ENCODE results near the gene SSNA1.

The SSNA1 gene, protein sequence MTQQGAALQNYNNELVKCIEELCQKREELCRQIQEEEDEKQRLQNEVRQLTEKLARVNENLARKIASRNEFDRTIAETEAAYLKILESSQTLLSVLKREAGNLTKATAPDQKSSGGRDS

DNA sequence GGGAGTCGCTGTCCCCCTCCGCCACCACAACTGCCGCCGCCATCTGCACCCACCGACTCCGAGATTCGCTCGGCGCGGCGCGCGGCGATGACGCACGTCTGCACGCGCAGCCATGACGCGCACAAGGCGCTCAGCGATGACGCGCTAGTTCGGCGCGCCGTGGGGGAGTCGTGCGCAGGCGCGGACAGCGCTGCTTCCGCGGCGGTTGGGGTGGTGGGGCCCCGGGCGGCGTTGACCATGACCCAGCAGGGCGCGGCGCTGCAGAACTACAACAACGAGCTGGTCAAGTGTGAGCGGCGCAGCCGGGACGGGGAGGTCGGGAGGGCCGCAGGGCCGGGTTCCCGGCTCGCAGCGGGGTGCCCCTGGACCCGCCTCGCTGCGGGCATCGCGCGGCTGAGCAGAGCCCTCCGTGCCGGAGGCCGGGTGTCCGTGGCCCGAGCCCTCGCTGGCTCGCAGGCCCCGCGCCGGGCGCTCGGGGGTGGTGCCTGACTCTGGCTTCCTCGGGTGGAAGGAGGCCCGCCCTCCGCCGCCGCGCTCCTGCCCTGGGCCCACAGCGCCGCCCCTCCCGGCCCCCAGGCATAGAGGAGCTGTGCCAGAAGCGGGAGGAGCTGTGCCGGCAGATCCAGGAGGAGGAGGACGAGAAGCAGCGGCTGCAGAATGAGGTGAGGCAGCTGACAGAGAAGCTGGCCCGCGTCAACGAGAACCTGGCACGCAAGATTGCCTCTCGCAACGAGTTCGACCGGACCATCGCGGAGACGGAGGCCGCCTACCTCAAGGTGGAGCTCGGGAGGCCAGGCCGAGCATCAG, at the start of gene SSNA1, which contains the start of gene ANAPC2:
Gene SSNA1, plus strand, starts transcription at position 187 of the 807 bp plus-strand sequence. Its CDS starts 51 bp downstream, at position 238.
Gene ANAPC2, minus strand, starts transcription at position 71 of the 807 bp plus-strand sequence. Its CDS starts 28 bp downstream, at position 43.
- Mint-ChIP-seq H3K36me3 (no peaks in the 10 kb centered on the region), H3K27me3 (no peaks in the 10 kb centered on the region), H3K9me3 (ENCODE audit: low read depth) (no peaks in the 10 kb centered on the region), H3K4me1 (ENCODE audit: low read depth) (peaks cover 22% of the 10 kb centered on the region), H3K4me3 (peak within 1 kb of the TSS; percentile 96), H3K27ac (peak within 1 kb of the TSS; percentile 92)

DNA sequence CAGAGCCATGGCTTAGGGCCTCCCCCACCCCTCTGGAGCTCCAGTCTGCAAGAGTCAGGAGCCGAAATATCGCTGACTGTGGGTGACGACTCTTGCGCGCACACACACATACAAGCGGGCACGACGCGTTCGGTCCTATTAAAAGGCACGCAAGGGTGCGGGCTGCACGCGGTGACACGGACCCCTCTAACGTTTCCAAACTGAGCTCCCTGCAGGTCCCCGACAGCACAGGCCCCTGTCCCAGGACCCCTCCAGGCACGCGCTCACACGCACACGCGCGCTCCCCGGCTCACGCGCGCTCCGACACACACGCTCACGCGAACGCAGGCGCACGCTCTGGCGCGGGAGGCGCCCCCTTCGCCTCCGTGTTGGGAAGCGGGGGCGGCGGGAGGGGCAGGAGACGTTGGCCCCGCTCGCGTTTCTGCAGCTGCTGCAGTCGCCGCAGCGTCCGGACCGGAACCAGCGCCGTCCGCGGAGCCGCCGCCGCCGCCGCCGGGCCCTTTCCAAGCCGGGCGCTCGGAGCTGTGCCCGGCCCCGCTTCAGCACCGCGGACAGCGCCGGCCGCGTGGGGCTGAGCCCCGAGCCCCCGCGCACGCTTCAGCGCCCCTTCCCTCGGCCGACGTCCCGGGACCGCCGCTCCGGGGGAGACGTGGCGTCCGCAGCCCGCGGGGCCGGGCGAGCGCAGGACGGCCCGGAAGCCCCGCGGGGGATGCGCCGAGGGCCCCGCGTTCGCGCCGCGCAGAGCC, 49.6 kb upstream of the SSNA1 start, which contains the start of gene GRIN1:
Gene GRIN1, plus strand, starts transcription at position 433 of the 746 bp plus-strand sequence. CDS start 333 bp downstream, outside the sequence.
- H3K27me3 Mint-ChIP-seq, result peaks cover 26% of the 10 kb centered on the region
- peaks cover 2% of the 10 kb centered on the region for H3K36me3 Mint-ChIP-seq
- no peak within 1 kb of the TSS for H3K4me3 Mint-ChIP-seq
- H3K4me1 Mint-ChIP-seq (ENCODE audit: low read depth), result peaks cover 2% of the 10 kb centered on the region
- no peak within 1 kb of the TSS for H3K27ac Mint-ChIP-seq
- no peaks in the 10 kb centered on the region for H3K9me3 Mint-ChIP-seq (ENCODE audit: low read depth)

- Mint-ChIP-seq H3K4me3 (no peak overlapping the region), H3K27me3 (peaks cover 28% of the 10 kb centered on the region), H3K27ac (no peak overlapping the region)
Measured at GRCh38 chr9:137139468-137140150, 48.9 kb upstream of the SSNA1 start.

DNA sequence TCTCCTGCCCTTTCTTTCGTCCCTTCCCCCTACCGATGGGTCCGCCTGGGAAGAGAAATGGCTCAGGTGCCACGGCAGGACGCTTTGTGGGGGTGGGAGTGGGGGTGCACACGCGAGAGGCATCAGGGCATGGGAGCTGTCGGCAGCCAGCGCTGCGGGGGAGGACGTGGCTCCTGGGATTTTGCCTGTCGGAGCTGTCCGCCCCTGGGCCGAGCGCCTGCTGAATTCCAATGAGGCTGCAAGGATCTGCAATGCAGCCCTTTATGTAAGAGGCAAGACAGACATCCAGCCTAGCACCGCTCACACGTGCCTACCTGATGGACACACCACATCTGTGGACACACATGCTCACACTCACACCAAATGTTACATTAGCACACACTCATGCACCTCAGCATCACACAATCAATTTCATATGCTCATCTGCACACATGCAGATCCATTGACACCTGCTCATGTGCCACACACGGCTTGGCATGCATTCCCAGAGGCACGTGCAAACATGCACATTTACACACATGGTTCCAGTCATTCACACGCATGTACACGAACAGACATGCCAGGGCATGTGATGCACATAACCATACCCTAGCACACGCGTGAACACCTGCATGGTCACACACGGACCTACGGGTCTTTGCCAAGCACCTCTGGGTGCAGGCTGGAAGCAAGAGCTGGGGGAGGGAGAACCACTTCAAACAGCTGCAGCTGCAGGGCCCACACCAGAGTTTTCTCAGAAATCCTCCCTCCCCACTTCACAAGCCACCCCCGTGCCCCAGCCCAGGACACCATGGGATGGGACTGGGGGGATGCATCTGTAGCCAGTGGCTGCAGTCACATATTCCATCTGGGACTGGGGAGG, 48.1 kb upstream of the SSNA1 start:
- Mint-ChIP-seq H3K4me3 (peak overlapping the region; percentile 4), H3K27ac (peak overlapping the region; percentile 34), H3K36me3 (peaks cover 2% of the 10 kb centered on the region), H3K4me1 (ENCODE audit: low read depth) (peaks cover 2% of the 10 kb centered on the region), H3K9me3 (ENCODE audit: low read depth) (no peaks in the 10 kb centered on the region), H3K27me3 (peaks cover 26% of the 10 kb centered on the region)

More at GRCh38 chr9:137139468-137140150, 48.9 kb upstream of the SSNA1 start:
- Mint-ChIP-seq H3K4me1 (ENCODE audit: low read depth) (peaks cover 2% of the 10 kb centered on the region), H3K9me3 (ENCODE audit: low read depth) (no peaks in the 10 kb centered on the region), H3K36me3 (peaks cover 2% of the 10 kb centered on the region)

DNA sequence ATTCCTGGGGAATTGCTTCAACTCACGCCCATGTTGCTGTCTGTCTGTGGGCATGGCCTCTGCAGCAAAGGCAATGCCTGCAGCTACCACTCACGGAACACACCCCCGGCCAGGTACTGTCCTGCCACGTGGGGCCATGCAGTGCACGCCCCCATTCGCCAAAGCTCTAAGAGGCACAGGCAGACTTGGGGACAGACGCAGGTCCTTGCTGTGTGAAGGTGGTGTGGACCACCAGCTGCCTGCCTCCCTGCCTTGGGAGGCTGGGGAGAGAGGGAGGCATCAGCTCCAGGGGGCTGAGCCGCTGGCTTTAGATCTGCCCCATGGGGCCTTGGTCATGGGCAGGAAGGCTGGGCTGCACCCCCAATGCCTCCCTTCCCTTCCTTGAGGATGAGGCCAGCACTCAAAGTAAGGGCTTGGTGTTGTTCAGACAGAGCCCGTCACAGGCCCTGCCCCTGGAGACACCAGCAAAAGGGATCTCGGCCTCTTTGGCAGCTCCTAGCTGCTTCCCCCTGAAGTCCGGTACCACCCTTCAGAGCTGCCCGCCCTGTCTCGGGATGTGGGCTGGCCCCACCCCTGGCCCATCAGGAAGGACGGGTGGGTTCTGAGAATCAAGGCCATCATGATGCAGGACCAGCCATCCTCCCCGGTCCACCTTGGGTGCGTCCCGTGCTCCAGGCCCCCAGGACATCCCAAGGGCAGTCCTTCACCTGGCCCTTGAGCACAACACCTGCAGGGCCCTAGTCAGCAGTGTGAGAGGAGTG, 47.2 kb upstream of the SSNA1 start:
- no peak overlapping the region for H3K27ac Mint-ChIP-seq
- H3K4me1 Mint-ChIP-seq (ENCODE audit: low read depth), result peaks cover 2% of the 10 kb centered on the region
- no peak overlapping the region for H3K4me3 Mint-ChIP-seq
- no peaks in the 10 kb centered on the region for H3K9me3 Mint-ChIP-seq (ENCODE audit: low read depth)
- H3K36me3 Mint-ChIP-seq, result peaks cover 2% of the 10 kb centered on the region
- H3K27me3 Mint-ChIP-seq, result peaks cover 22% of the 10 kb centered on the region

DNA sequence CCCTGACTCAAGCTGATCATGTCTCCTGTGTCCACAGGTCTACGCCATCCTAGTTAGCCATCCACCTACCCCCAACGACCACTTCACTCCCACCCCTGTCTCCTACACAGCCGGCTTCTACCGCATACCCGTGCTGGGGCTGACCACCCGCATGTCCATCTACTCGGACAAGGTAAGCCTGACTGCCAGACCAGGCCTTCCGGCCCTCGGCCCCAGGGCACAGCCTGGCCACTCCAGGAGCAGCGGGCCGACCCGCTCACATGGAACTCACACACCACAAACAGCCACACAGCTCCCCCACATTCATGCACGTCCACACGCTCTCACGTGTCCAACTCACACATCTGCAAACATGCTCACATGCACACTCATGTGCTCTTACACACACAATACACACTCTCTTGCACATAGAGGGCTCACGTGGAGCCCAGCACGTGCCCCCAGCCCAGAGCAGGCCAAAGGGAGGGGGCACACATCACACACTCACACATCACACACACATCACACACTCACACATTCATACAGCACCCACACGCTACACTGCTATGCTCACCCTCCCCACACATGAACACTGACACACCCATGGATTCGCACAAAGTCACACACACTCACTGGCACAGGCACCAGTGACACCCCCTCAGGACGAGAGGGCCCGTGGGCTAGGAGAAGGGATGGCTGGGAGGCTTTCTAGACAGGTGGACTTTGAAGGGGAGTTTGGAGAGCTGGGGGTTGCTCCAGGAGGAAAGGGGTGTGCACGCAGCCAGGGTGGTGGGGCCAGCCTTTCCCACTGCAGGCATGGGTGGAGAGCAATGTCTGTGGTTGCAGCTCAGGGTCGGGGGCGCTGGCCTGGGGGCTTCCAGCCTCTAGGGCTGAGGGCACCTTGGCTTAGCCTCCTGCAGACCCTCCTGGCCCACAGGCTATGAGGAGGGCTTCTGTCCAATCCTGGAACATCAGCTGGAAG, 46.2 kb upstream of the SSNA1 start:
- Mint-ChIP-seq H3K4me3 (no peak overlapping the region), H3K27ac (no peak overlapping the region), H3K9me3 (ENCODE audit: low read depth) (no peaks in the 10 kb centered on the region), H3K36me3 (peaks cover 2% of the 10 kb centered on the region), H3K27me3 (peaks cover 25% of the 10 kb centered on the region), H3K4me1 (ENCODE audit: low read depth) (peaks cover 2% of the 10 kb centered on the region)

GRCh38 chr9:137143459-137143858, 45.0 kb upstream of the SSNA1 start:
- H3K9me3 Mint-ChIP-seq (ENCODE audit: low read depth), result no peaks in the 10 kb centered on the region
- H3K4me3 Mint-ChIP-seq, result no peak overlapping the region
- peaks cover 26% of the 10 kb centered on the region for H3K27me3 Mint-ChIP-seq
- H3K27ac Mint-ChIP-seq, result no peak overlapping the region
- H3K4me1 Mint-ChIP-seq (ENCODE audit: low read depth), result peaks cover 2% of the 10 kb centered on the region
- H3K36me3 Mint-ChIP-seq, result peaks cover 2% of the 10 kb centered on the region

DNA sequence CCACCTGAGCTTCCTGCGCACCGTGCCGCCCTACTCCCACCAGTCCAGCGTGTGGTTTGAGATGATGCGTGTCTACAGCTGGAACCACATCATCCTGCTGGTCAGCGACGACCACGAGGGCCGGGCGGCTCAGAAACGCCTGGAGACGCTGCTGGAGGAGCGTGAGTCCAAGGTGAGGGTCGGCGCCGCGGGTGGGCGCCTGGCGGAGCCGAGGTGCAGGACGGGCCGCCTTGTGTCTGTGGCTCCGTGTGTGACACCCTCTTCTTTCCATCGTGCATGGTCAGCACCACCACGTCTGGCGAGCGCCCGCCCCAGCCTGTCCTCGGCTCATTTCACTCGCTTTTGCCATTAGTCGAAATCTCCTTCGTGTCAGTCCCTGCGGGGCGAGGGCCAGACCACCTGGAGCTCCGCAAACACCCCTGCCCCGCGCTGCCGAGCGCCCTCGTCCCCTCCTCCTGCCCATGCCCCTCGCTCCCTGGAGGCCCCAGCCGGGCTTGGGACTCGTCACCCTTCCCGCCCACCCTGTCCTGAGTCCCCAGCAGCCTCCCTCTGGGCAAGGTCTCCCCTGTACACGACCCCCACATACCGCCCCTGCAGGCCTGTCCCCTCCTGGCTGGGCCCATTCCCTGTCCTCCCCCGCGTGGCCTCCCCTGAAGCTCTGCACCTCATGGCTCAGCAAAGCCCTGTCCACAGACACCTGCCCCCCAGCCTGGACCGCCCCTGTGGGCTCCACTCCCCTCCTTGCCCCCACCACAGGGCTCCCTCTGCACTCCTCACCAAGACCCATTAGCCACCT, 42.5 kb upstream of the SSNA1 start:
- Mint-ChIP-seq H3K9me3 (ENCODE audit: low read depth) (no peaks in the 10 kb centered on the region), H3K27me3 (peaks cover 17% of the 10 kb centered on the region), H3K4me1 (ENCODE audit: low read depth) (no peaks in the 10 kb centered on the region), H3K36me3 (no peaks in the 10 kb centered on the region), H3K4me3 (no peak overlapping the region), H3K27ac (no peak overlapping the region)

DNA sequence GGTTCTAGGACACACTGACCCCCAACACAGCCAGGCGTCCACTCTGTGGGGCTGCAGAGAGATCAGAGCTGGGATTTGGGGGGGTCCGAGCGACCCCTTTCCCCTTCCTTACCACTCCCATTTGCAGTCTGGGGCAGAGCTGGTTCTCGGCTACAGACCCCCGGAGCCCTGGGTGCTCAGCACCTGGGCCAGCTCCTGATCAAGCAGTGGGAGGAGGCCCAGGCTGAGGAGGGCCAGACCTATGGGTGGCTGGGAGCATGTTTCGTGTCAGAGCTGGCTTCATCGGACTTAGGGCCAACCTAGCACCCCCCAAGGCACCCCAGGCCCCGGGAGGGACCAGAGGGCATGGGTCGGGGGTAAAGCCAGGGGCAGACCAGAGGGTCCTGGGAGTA, 42.0 kb upstream of the SSNA1 start:
- Mint-ChIP-seq H3K4me3 (no peak overlapping the region), H3K27me3 (peaks cover 17% of the 10 kb centered on the region), H3K9me3 (ENCODE audit: low read depth) (no peaks in the 10 kb centered on the region), H3K27ac (no peak overlapping the region), H3K36me3 (no peaks in the 10 kb centered on the region), H3K4me1 (ENCODE audit: low read depth) (peaks cover 3% of the 10 kb centered on the region)

DNA sequence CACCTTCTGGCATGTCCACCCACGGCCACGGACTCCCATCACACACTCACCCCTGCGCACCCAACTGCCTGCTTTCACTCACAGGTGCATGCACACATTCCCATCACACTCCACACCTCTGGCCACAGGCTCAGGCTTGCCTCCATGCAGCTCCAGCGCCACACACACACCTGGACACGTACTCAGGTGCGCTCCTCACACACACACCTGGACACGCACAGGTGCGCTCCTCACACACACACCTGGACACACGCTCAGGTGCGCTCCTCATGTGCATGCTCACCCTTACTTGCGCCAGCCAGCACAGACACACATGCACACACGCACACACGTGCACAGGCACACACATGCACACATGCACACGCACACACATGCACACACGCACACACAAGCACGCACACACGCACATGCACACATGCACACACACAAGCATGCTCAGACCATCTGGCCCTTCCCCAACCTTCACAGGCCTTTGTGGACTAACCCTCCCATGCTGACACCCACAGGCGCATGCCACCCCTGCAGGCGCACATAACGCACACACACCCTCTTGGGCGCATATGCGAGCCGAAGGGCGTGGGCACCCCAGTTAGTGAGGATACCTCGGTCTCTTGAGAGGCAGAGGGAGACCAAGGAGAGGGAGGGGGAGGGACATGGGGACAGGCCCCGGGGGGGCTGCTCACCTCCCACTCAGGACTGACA, 41.2 kb upstream of the SSNA1 start:
- H3K27ac Mint-ChIP-seq, result no peak overlapping the region
- H3K36me3 Mint-ChIP-seq, result no peaks in the 10 kb centered on the region
- no peaks in the 10 kb centered on the region for H3K9me3 Mint-ChIP-seq (ENCODE audit: low read depth)
- no peak overlapping the region for H3K4me3 Mint-ChIP-seq
- peaks cover 4% of the 10 kb centered on the region for H3K4me1 Mint-ChIP-seq (ENCODE audit: low read depth)
- H3K27me3 Mint-ChIP-seq, result peaks cover 12% of the 10 kb centered on the region

- Mint-ChIP-seq H3K9me3 (ENCODE audit: low read depth) (no peaks in the 10 kb centered on the region), H3K27me3 (peaks cover 9% of the 10 kb centered on the region), H3K4me1 (ENCODE audit: low read depth) (peaks cover 4% of the 10 kb centered on the region), H3K27ac (no peak overlapping the region), H3K36me3 (no peaks in the 10 kb centered on the region), H3K4me3 (no peak overlapping the region)
Measured at GRCh38 chr9:137147793-137148160, 40.7 kb upstream of the SSNA1 start.
